MM.1S (cell line): Measurements from ENCODE around the gene EMP2.

Experiments used
- EZH2 ChIP-seq: fragments of 300-600 bp; sonication (generic); optimal IDR thresholded peaks from 2 replicates; pipeline ENCODE3; 2017; ENCODE audit warnings: low read depth, mild to moderate bottlenecking, antibody characterized with exemption, low read length, mixed read lengths
- EZH2phosphoT487 ChIP-seq: fragments of 300-600 bp; sonication (generic); IDR thresholded peaks from 2 replicates; pipeline ENCODE4 v1.6.1; 2018; ENCODE audit warnings: antibody characterized with exemption, low read length
- TF ChIP-seq, protein P1 (sequence below): fragments of 300-600 bp; sonication (generic); IDR thresholded peaks from 2 replicates; pipeline ENCODE4 v1.5.1; 2016; ENCODE audit warnings: antibody characterized with exemption, low read length, mixed read lengths

GRCh38 chr16:10509534-10510025 lies 70.8 kb downstream of the EMP2 start:
- TF ChIP-seq, protein P1, sequence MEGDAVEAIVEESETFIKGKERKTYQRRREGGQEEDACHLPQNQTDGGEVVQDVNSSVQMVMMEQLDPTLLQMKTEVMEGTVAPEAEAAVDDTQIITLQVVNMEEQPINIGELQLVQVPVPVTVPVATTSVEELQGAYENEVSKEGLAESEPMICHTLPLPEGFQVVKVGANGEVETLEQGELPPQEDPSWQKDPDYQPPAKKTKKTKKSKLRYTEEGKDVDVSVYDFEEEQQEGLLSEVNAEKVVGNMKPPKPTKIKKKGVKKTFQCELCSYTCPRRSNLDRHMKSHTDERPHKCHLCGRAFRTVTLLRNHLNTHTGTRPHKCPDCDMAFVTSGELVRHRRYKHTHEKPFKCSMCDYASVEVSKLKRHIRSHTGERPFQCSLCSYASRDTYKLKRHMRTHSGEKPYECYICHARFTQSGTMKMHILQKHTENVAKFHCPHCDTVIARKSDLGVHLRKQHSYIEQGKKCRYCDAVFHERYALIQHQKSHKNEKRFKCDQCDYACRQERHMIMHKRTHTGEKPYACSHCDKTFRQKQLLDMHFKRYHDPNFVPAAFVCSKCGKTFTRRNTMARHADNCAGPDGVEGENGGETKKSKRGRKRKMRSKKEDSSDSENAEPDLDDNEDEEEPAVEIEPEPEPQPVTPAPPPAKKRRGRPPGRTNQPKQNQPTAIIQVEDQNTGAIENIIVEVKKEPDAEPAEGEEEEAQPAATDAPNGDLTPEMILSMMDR: peak; percentile 84
- no peak for TF ChIP-seq EZH2phosphoT487
- no peak for TF ChIP-seq EZH2
